ENCODE results near the gene ZNF428.
"Not testable (repeated sequence)": the region's sequence is repeated elsewhere in the genome, so short reads cannot be mapped to it uniquely, and the experiment has no call there.

ZNF428 gene

DNA sequence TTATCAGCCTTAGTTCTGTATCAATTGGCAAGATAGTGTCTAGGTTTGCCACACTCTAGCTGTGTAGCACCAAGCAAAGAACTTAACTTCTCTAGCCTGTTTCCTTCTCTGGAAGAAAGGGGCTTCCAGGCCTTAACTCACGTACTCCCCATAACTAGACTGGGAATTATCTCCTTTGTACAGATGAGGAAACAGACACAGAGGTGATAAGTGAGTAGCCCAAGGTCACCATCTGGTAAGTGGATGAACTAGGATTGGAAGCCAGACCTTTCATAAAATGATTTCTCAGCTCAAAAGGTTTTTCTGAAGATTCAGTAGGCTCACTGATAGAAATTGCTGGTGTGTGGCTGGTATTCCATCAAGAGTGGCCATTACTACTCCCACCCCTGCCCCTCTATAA, 3.1 kb downstream of the ZNF428 start:
- no peak for DNase-seq

GRCh38 chr19:43612374-43612773, 7.1 kb downstream of the ZNF428 start:
- no peak for DNase-seq

GRCh38 chr19:43611788-43612187, 7.6 kb downstream of the ZNF428 start, which contains the start of gene SRRM5:
Gene SRRM5, plus strand, starts transcription at chr19:43612088. Its CDS starts 34 bp downstream, at chr19:43612122.
- no peak for DNase-seq

GRCh38 chr19:43610493-43610892, 8.9 kb downstream of the ZNF428 start:
- DNase-seq, result no peak

DNA sequence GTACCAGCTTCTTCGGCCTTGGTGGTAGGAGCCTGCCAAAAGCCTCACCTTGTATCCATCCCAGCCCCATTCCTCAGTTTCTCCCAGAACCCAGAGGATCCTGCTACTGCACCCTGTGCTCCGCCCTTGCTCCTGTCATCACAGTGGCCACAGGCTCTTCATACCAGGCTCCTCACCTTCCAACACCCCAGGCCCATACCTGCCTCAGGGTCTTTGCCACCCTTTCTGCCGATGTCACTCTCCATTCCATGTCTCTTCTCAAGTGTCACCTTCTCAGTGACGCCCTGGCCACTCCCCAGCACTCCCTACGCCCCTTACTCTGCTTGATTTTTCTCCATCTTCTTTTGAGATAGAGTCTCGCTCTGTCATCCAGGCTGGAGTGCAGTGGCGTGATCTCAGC, 9.6 kb downstream of the ZNF428 start:
- DNase-seq, result no peak

GRCh38 chr19:43607238-43608205, 11.9 kb downstream of the ZNF428 start:
- DNase-seq, result no peak

GRCh38 chr19:43606569-43607229, 12.7 kb downstream of the ZNF428 start:
- no peak for DNase-seq

GRCh38 chr19:43605875-43606568, 13.4 kb downstream of the ZNF428 start:
- peak; percentile 41 for DNase-seq

DNA sequence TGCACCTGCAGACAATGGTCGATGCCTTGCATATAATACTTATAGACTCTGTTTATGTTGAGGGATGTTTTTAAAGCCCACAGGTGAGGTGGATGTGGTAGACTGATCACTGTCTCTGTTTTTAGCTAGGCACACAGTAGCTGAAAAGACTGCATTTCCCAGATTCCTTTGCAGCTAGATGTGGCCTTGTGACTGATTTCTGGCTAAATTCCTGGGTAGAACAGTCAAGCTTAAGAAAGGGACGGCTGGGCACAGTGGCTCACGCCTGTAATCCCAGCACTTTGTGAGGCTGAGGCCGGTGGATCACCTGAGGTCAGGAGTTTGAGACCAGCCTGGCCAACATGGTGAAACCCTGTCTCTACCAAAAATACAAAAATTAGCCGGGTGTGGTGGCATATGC, 19.1 kb downstream of the ZNF428 start:
- not testable (repeated sequence) for DNase-seq

- no peak for DNase-seq
Observed at GRCh38 chr19:43599635-43600295, 19.7 kb downstream of the ZNF428 start.

DNA sequence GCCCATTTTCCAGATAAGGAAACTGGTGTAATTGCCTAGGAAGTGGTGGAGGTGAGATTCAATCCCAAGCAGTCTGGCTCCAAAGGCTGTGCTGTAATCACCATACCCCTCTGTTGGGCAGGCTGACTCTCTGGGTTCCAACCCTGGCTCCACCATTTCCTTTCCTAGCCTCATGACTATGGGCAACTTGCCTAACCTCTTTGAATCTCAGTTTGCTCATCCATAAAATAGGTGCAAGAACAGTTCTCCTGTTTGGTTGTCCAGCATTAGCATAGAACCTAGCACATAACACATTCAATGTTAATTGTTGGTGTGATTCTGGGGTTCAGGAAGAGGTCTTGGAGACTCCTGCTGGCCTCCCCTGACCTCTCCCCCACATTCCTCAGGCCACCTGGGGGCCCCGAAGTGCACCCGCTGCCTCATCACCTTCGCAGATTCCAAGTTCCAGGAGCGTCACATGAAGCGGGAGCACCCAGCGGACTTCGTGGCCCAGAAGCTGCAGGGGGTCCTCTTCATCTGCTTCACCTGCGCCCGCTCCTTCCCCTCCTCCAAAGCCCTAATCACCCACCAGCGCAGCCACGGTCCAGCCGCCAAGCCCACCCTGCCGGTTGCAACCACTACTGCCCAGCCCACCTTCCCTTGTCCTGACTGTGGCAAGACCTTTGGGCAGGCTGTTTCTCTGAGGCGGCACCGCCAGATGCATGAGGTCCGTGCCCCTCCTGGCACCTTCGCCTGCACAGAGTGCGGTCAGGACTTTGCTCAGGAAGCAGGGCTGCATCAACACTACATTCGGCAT, 20.8 kb downstream of the ZNF428 start:
- no peak for DNase-seq

- DNase-seq, result no peak
Observed at GRCh38 chr19:43597876-43598275, 21.6 kb downstream of the ZNF428 start.

- DNase-seq, result no peak
Observed at GRCh38 chr19:43596842-43597461, 22.5 kb downstream of the ZNF428 start.

DNA sequence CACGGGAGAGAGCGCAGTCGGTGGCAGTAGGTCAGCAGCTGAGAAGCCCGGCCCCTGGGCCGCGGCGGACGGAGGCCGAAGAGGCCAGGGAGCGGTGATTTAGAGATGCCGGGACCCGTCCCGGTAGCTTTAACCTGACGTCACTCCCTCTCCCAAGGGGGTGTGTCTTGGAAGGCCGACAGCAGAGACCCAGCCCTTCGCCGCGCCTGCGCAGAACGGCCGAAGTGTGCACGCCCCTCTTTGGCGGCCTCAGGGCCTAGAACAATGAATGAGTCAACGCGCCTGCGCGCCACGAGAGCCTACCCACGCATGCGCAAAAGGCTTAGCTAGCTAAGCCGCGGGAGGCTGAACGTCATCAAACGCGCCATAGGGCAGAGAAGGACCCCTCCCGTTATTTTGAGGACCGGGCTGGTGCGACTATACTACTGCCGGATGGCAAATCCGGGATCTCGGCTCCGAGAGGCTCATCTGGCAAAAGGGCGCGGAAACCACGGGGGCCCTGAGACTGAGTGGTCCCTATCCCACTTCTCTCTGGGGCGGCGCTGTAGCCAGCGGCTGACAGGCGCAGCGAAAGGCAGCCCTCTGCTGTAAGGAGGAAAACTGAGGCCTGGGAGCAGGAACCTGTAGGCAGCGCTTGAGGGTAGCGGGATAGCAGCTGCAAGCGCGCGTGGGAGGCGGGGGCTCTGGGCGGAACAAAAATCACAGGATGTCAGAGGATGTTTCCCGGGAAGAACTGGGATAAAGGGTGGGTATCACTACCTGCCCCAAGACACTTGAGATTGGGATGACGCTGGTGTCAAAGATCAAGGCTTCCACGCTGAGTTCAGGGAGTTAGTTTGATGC, 23.2 kb downstream of the ZNF428 start, which contains the start of the genes IRGQ and ZNF576:
Gene IRGQ (minus strand): TSS at position 136 of the 843 bp plus-strand sequence. CDS start 796 bp downstream, outside the sequence.
Gene ZNF576 (plus strand): TSS at position 597 of the 843 bp plus-strand sequence. CDS start 514 bp downstream, outside the sequence.
- DNase-seq, result peak; percentile 97

DNA sequence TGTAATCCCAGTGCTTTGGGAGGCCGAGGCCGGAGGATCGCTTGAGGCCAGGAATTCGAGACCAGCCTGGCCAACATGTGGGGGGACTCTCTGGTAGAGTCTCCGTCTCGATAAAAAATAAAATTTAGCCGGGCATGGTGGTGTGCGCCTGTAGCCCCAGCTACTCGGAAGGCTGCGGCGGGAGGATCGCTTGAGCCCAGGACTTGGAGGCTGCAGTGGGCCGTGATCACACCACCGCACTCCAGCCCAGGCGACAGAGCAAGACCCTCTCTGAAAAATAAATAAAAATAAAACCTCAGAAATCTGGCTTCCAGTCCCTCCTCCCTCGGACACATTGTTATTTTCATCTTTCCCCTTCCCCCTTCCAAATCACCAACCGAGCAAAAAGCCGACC, 23.8 kb downstream of the ZNF428 start:
- DNase-seq, result no peak

GRCh38 chr19:43594710-43595604, 24.5 kb downstream of the ZNF428 start:
- no peak for DNase-seq

GRCh38 chr19:43594081-43594697, 25.2 kb downstream of the ZNF428 start:
- no peak for DNase-seq

GRCh38 chr19:43592800-43593350, 26.6 kb downstream of the ZNF428 start:
- no peak for DNase-seq
